Measurements from ENCODE around the gene MAN2A2. TPM values are rescaled to one million over a fixed set of nuclear protein-coding genes. Genes with fewer than 3 reads are reported as not detected.

The MAN2A2 gene
- total RNA-seq, 1 experiment from 2014 or later: 27.4 TPM

DNA sequence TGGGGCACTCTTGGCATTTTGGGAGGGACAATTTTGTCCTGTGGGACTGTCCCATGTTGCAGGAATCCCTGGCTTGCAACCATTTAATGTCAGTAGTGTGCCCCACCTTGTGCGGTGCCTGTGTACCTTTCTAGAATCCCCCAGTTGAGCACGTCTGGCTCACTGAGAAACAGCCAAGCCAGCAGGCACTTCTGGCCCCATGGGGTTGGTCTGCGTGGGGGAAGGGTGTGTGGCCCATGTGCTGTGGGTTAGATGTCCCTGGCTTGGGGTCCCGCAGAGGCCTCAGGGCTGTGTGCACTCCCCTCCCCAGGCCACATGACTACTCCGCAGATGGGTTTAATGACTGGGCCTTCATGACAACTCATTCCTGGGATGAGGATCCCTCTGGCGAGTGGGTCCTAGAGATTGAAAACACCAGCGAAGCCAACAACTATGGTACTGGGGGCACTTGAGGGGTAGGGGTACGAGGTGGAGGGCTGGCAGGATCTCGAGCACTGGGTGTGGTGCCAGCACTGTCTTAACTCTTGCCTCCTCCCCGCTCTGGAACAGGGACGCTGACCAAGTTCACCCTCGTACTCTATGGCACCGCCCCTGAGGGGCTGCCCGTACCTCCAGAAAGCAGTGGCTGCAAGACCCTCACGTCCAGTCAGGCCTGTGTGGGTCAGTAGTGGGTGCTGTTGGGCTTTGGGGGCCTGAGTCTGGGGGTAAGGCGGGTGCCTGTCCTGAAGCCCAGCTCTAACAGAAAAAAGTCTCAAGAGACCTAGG, 22.5 kb upstream of the MAN2A2 start:
- Histone ChIP-seq H3K4me2 (ENCODE audit: insufficient read depth, insufficient read length, low read length) (no peak overlapping the region), H3K14ac (ENCODE audit: insufficient read depth, low read length) (no peak overlapping the region), H3K27me3 (ENCODE audit: insufficient read depth, low read length) (no peaks in the 10 kb centered on the region), H3K79me1 (ENCODE audit: insufficient read depth, low read depth, low read length, poor library complexity, severe bottlenecking) (no peaks in the 10 kb centered on the region), H2AK5ac (ENCODE audit: insufficient read length, low read length) (no peak overlapping the region), H3K23ac (ENCODE audit: insufficient read length, low read depth, low read length) (no peak overlapping the region), H2BK12ac (ENCODE audit: insufficient read length, low read depth, low read length) (no peak overlapping the region), H2BK20ac (ENCODE audit: low read depth, low read length, poor library complexity, severe bottlenecking) (no peak overlapping the region), H3T11ph (ENCODE audit: low read length) (no peak overlapping the region), H4K8ac (replicated peaks; ENCODE audit: insufficient read length, low read depth, low read length) (no peak overlapping the region), H3K9me3 (ENCODE audit: control insufficient read depth, low read depth, low read length) (no peaks in the 10 kb centered on the region), H2BK15ac (ENCODE audit: low read depth, low read length) (no peak overlapping the region), H3K23me2 (ENCODE audit: insufficient read length, low read depth, low read length, poor library complexity, severe bottlenecking) (peaks cover 7% of the 10 kb centered on the region), H3K4ac (ENCODE audit: low read depth, low read length) (no peak overlapping the region), H3K27ac (ENCODE audit: insufficient read length, low read depth, low read length) (no peak overlapping the region), H2BK5ac (ENCODE audit: insufficient read length, low read length) (no peak overlapping the region), H3K79me2 (ENCODE audit: insufficient read depth, low read length) (no peaks in the 10 kb centered on the region), H4K20me1 (ENCODE audit: control insufficient read depth, insufficient read depth, insufficient read length) (no peaks in the 10 kb centered on the region), H3K9ac (ENCODE audit: extremely low read depth, insufficient read length, low read length) (no peak overlapping the region), H4K91ac (ENCODE audit: insufficient read length, low read depth, low read length) (no peak overlapping the region), H2BK120ac (ENCODE audit: low read depth, low read length, poor library complexity, severe bottlenecking) (no peak overlapping the region), H3K56ac (ENCODE audit: insufficient read length, low read depth, low read length) (no peak overlapping the region), H3K4me1 (ENCODE audit: insufficient read depth, low read length) (no peaks in the 10 kb centered on the region), H3K18ac (ENCODE audit: insufficient read length, low read depth, low read length) (no peak overlapping the region), H2AFZ (ENCODE audit: low read length) (no peak overlapping the region), H4K5ac (ENCODE audit: insufficient read length, low read depth, low read length) (no peak overlapping the region)
- H3K4me3 Mint-ChIP-seq: no peak overlapping the region
- H3K9me3 Mint-ChIP-seq: no peaks in the 10 kb centered on the region
- H3K27ac Mint-ChIP-seq: no peak overlapping the region
- no peaks in the 10 kb centered on the region for H3K27me3 Mint-ChIP-seq (ENCODE audit: low read depth)
- peaks cover 20 to 44% (median 33%) of the 10 kb centered on the region in 3 experiments; a peak in 6 of 7 replicates for H3K36me3 Mint-ChIP-seq (ENCODE audit: insufficient read depth in 1 of 3, low read depth in 3 of 3)
- WGBS (ENCODE audit: extremely low coverage, insufficient read length, low lambda C conversion rate): no CpG with 5 or more reads among the region's 16 CpGs
- H3K4me1 Mint-ChIP-seq: peaks cover 10 to 16% of the 10 kb centered on the region in 2 experiments
- no peak for TF ChIP-seq CTCF (conservative IDR thresholded peaks at IDR 0.05)
- DNase-seq: no peak

All from H9 (cell line).